BLaER1 treated with 17β-estradiol and CSF1 and Interleukin-3, amounts not matched to agents 10 nM and 100 nM (cell line): Measurements from ENCODE around the gene PLXND1.

ENCODE experiments used
- H3K27ac ChIP-seq, 11 experiments: shearing (Covaris generic); formaldehyde crosslinking; 2 replicates each; pipeline ENCODE4 v1.8.1; 2022
- H3K27me3 ChIP-seq, 11 experiments: shearing (Covaris generic); formaldehyde crosslinking; 2 replicates each; pipeline ENCODE4 v1.8.1; 2022
- H3K36me3 ChIP-seq, 11 experiments: shearing (Covaris generic); formaldehyde crosslinking; 2 replicates each; pipeline ENCODE4 v1.8.1; 2022
- H3K4me1 ChIP-seq, 10 experiments: shearing (Covaris generic); formaldehyde crosslinking; 2 replicates each; pipeline ENCODE4 v1.8.1; 2022
- H3K4me2 ChIP-seq, 11 experiments: shearing (Covaris generic); formaldehyde crosslinking; 2 replicates each; pipeline ENCODE4 v1.8.1; 2022
- H3K4me3 ChIP-seq, 10 experiments: shearing (Covaris generic); formaldehyde crosslinking; 2 replicates each; pipeline ENCODE4 v1.8.1; 2022
- H3K9ac ChIP-seq, 11 experiments: shearing (Covaris generic); formaldehyde crosslinking; 2 replicates each; pipeline ENCODE4 v1.8.1; 2022
- H3K9me3 ChIP-seq, 11 experiments: shearing (Covaris generic); formaldehyde crosslinking; replicated peaks in 1 of 11; 2 replicates each; pipeline ENCODE4 v1.8.1; 2022
- H4K20me1 ChIP-seq, 11 experiments: shearing (Covaris generic); formaldehyde crosslinking; 2 replicates each; pipeline ENCODE4 v1.8.1; 2022
- Cebpa-rat ChIP-seq, 11 experiments: shearing (Covaris generic); IDR thresholded peaks; 2 replicates each; pipeline ENCODE4 v1.8.1; 2022

The PLXND1 gene

DNA sequence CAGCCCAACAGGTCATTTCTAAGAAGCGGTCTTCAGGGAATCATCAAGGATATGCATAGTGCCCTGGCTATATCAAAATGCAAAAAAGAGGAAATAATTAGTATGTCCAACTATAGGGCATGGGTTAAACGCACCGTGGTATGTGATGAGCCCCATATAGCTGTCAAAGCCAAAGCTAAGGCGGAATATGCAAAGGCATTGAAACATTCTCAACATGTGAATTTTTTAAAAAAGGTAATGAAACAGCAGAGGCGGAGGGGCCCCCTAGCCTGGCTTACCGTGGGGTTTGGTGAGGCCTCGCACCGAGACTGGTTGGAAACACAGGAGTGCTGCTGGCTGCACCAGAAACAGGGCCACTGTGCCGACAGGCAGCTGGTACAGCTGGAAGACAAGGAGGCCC lies 23.2 kb downstream of the PLXND1 start:
- Histone ChIP-seq H3K27ac (peak overlapping the region in 7 of 11 experiments; percentile 38 to 97 (median 53); a peak in 9 of 22 replicates), H3K9ac (peak overlapping the region in 10 of 11 experiments; percentile 3 to 57 (median 32); a peak in 10 of 22 replicates), H4K20me1 (peaks cover 0 to 92% (median 11%) of the 10 kb centered on the region in 11 experiments; a peak in 13 of 22 replicates), H3K27me3 (no peaks in the 10 kb centered on the region), H3K4me1 (peaks cover 61 to 87% (median 73%) of the 10 kb centered on the region in 10 experiments), H3K36me3 (peaks cover 57 to 99% (median 86%) of the 10 kb centered on the region in 11 experiments), H3K4me2 (peak overlapping the region; percentile 46 to 96 (median 73)), H3K4me3 (no peak overlapping the region), H3K9me3 (no peaks in the 10 kb centered on the region)
- no peak for TF ChIP-seq Cebpa-rat (IDR thresholded peaks at IDR 0.05)

GRCh38 chr3:129582799-129583198 lies 23.7 kb downstream of the PLXND1 start:
- no peak for TF ChIP-seq Cebpa-rat (IDR thresholded peaks at IDR 0.05)
- peaks cover 57 to 99% (median 81%) of the 10 kb centered on the region in 11 experiments for H3K36me3 ChIP-seq

GRCh38 chr3:129581623-129582022 lies 24.9 kb downstream of the PLXND1 start:
- H4K20me1 ChIP-seq, result peaks cover 0 to 75% (median 11%) of the 10 kb centered on the region in 11 experiments; a peak in 12 of 22 replicates
- TF ChIP-seq Cebpa-rat (IDR thresholded peaks at IDR 0.05), result no peak
- H3K9ac ChIP-seq, result peak overlapping the region in 8 of 11 experiments; percentile 21 to 77 (median 40); a peak in 7 of 22 replicates
- no peaks in the 10 kb centered on the region for H3K9me3 ChIP-seq
- H3K4me2 ChIP-seq, result peak overlapping the region; percentile 46 to 96 (median 73); a peak in 15 of 22 replicates
- H3K4me3 ChIP-seq, result no peak overlapping the region
- no peaks in the 10 kb centered on the region for H3K27me3 ChIP-seq
- peaks cover 48 to 92% (median 70%) of the 10 kb centered on the region in 11 experiments for H3K36me3 ChIP-seq
- peaks cover 72 to 94% (median 80%) of the 10 kb centered on the region in 10 experiments for H3K4me1 ChIP-seq
- peak overlapping the region in 8 of 11 experiments; percentile 38 to 97 (median 57); a peak in 15 of 22 replicates for H3K27ac ChIP-seq

More at GRCh38 chr3:129582799-129583198, 23.7 kb downstream of the PLXND1 start:
- H3K4me3 ChIP-seq, result no peak overlapping the region
- H3K9me3 ChIP-seq, result no peaks in the 10 kb centered on the region
- peaks cover 61 to 87% (median 73%) of the 10 kb centered on the region in 10 experiments for H3K4me1 ChIP-seq
- H3K27ac ChIP-seq, result peak overlapping the region in 9 of 11 experiments; percentile 2 to 97 (median 53); a peak in 14 of 22 replicates
- H3K27me3 ChIP-seq, result no peaks in the 10 kb centered on the region
- peaks cover 0 to 87% (median 11%) of the 10 kb centered on the region in 11 experiments; a peak in 13 of 22 replicates for H4K20me1 ChIP-seq
- H3K9ac ChIP-seq, result peak overlapping the region in 10 of 11 experiments; percentile 13 to 77 (median 42); a peak in 16 of 22 replicates
- peak overlapping the region; percentile 46 to 96 (median 73) for H3K4me2 ChIP-seq

GRCh38 chr3:129579991-129580390 lies 26.5 kb downstream of the PLXND1 start:
- peak overlapping the region; percentile 30 to 97 (median 93); a peak in 18 of 22 replicates for H3K27ac ChIP-seq
- H3K9me3 ChIP-seq, result no peaks in the 10 kb centered on the region
- H4K20me1 ChIP-seq, result peaks cover 0 to 59% (median 5%) of the 10 kb centered on the region in 11 experiments; a peak in 11 of 22 replicates
- H3K4me3 ChIP-seq, result no peak overlapping the region
- H3K9ac ChIP-seq, result peak overlapping the region; percentile 1 to 91 (median 82); a peak in 15 of 22 replicates
- peaks cover 32 to 92% (median 54%) of the 10 kb centered on the region in 11 experiments for H3K36me3 ChIP-seq
- H3K4me2 ChIP-seq, result peak overlapping the region; percentile 80 to 98 (median 91)
- no peaks in the 10 kb centered on the region for H3K27me3 ChIP-seq
- TF ChIP-seq Cebpa-rat (IDR thresholded peaks at IDR 0.05), result no peak
- peaks cover 88 to 100% (median 96%) of the 10 kb centered on the region in 10 experiments for H3K4me1 ChIP-seq

DNA sequence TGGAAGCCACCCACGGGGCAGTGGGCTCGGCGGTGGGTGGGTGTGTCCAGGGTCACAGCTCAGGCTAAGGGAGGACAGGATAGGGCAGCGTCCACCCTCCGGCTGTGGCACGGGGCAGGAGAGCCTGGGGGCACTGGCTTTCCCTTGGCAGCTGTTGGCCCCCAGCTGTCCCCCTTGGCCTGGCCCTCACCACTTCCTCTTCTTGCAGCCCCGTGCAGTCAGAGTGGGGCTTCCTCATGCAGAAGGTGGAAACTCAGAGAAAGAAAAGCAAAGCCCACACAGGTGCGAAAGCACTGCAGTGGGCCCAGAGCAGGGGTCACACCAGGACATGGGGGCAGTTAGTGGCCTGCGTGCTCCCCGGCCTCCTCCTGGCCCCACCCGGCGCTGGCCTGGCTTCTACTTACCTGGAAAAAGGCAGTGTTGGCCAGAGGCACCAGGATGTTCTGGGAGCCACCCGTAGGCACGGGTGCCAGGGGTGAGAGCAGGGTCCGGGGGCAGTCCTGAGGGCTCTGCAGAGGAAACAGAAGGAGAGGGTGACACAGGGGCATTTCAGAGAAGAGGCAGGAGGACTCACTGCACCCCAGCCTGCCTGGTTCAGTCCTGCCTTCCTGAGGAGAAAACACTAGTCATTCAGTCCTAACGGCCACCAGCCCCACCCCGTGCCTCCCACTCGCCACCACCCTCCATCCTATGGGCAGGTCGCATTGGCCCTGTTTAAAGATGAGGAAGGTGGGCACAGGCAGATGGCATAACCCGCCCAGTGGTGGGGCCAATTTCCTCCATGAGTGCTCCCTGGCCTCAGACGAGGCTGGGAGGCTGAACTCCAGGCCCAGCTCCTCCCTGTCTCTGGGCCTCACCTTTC lies 28.3 kb downstream of the PLXND1 start:
- Histone ChIP-seq H3K4me2 (peak overlapping the region; percentile 80 to 98 (median 91)), H4K20me1 (peaks cover 0 to 52% (median 4%) of the 10 kb centered on the region in 11 experiments; a peak in 8 of 22 replicates), H3K27me3 (no peaks in the 10 kb centered on the region), H3K9ac (peak overlapping the region; percentile 75 to 91 (median 82)), H3K9me3 (no peaks in the 10 kb centered on the region), H3K36me3 (peaks cover 31 to 92% (median 51%) of the 10 kb centered on the region in 11 experiments; a peak in 21 of 22 replicates), H3K4me1 (peaks cover 91 to 100% (median 100%) of the 10 kb centered on the region in 10 experiments), H3K4me3 (peak overlapping the region in 9 of 10 experiments; percentile 23 to 69 (median 50); a peak in 18 of 20 replicates), H3K27ac (peak overlapping the region; percentile 80 to 97 (median 93))
- no peak for TF ChIP-seq Cebpa-rat (IDR thresholded peaks at IDR 0.05)

DNA sequence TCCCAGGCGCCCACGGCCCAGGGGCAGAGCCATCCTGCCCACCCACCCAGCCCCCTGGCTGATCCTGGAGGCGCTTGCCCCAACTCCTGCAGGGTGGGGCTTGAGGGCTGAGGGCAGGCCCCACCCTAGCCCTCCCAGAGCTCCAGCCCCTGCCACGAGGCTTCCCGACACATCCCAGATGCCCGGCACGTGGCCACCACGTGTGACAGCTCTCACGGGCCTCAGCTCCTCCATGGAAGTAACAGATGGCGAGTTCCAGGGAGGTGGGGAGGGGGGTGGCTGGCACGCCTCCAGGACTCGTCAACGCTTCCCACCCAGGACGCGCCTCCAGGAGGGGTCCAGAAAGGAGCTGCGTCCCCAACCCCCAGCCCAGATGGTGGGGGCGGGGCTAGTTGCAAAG lies 29.1 kb downstream of the PLXND1 start:
- peak overlapping the region; percentile 80 to 98 (median 91) for H3K4me2 ChIP-seq
- H3K9me3 ChIP-seq, result no peaks in the 10 kb centered on the region
- TF ChIP-seq Cebpa-rat (IDR thresholded peaks at IDR 0.05), result no peak
- H3K36me3 ChIP-seq, result peaks cover 38 to 92% (median 53%) of the 10 kb centered on the region in 11 experiments; a peak in 21 of 22 replicates
- H4K20me1 ChIP-seq, result peaks cover 0 to 52% (median 0%) of the 10 kb centered on the region in 11 experiments; a peak in 7 of 22 replicates
- H3K4me1 ChIP-seq, result peaks cover 83 to 100% (median 99%) of the 10 kb centered on the region in 10 experiments
- H3K9ac ChIP-seq, result peak overlapping the region; percentile 75 to 91 (median 82)
- peak overlapping the region in 8 of 10 experiments; percentile 20 to 69 (median 51); a peak in 15 of 20 replicates for H3K4me3 ChIP-seq
- H3K27ac ChIP-seq, result peak overlapping the region; percentile 80 to 97 (median 93)
- H3K27me3 ChIP-seq, result no peaks in the 10 kb centered on the region

DNA sequence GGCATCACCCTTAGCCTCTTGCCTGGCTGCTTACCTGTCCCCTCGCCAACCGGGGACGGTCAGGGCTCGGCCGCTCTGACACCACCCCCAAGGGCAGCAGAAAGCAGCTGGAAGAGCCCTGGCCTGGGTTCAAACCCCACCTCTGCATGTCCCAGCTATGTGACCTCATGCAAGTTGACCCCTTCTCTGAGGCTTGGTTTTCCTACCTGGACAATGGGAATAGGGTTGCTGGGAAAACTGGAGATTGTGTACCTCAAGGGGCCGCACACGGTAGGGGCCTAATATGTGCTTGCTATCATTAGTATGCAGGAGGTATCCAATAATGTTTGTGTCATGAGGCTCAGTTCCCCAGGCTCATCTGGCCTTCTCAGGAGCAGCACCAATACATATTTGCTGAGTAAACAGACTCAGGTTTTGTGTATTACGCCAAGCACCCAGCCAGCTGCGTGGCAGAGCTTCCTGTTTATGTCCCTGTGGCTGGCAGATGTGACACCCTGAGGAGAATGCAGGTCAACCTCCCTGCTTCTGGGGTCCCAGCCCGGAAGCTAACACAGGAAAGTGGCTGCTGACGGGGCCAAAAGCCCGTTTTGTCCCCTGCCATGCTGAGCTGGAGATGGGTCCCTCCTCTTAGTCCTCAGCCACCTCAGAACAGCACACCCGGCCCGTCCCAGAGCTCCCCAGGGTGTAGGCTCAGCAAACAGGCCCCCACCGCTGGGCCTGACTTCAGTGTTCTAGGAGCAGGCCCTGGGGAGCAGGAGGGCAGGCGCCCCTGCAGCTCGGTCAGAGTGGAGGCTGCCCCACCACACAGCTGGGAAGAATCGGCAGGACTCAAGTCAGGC lies 29.7 kb downstream of the PLXND1 start:
- peaks cover 36 to 92% (median 53%) of the 10 kb centered on the region in 11 experiments for H3K36me3 ChIP-seq
- peak in 2 of 11 experiments; percentile 17 to 30; a peak in 2 of 22 replicates for TF ChIP-seq Cebpa-rat (IDR thresholded peaks at IDR 0.05)
- H3K4me3 ChIP-seq, result peak overlapping the region in 4 of 10 experiments; percentile 16 to 69 (median 59); a peak in 6 of 20 replicates
- H3K27me3 ChIP-seq, result no peaks in the 10 kb centered on the region
- peak overlapping the region; percentile 75 to 91 (median 82) for H3K9ac ChIP-seq
- H4K20me1 ChIP-seq, result peaks cover 0 to 52% (median 0%) of the 10 kb centered on the region in 11 experiments; a peak in 6 of 22 replicates
- no peaks in the 10 kb centered on the region for H3K9me3 ChIP-seq
- H3K27ac ChIP-seq, result peak overlapping the region; percentile 80 to 97 (median 93)
- peaks cover 77 to 100% (median 93%) of the 10 kb centered on the region in 10 experiments for H3K4me1 ChIP-seq
- peak overlapping the region; percentile 80 to 98 (median 88) for H3K4me2 ChIP-seq

- Histone ChIP-seq H3K4me1 (peaks cover 69 to 98% (median 88%) of the 10 kb centered on the region in 10 experiments), H3K9me3 (no peaks in the 10 kb centered on the region), H3K27me3 (no peaks in the 10 kb centered on the region), H3K4me2 (peak overlapping the region; percentile 80 to 98 (median 88)), H3K36me3 (peaks cover 38 to 92% (median 53%) of the 10 kb centered on the region in 11 experiments), H3K9ac (peak overlapping the region; percentile 57 to 91 (median 82); a peak in 20 of 22 replicates), H3K27ac (peak overlapping the region; percentile 80 to 97 (median 93); a peak in 21 of 22 replicates), H3K4me3 (peak overlapping the region in 3 of 10 experiments; percentile 8 to 69 (median 39); a peak in 3 of 20 replicates), H4K20me1 (peaks cover 0 to 52% (median 0%) of the 10 kb centered on the region in 11 experiments; a peak in 7 of 22 replicates)
- TF ChIP-seq Cebpa-rat (IDR thresholded peaks at IDR 0.05), result no peak
Measured at GRCh38 chr3:129575997-129576384, 30.5 kb downstream of the PLXND1 start.
